ENCODE measurements around the gene NKD2.
"Not testable (repeated sequence)": the region's sequence is repeated elsewhere in the genome, so short reads cannot be mapped to it uniquely, and the experiment has no call there.

The NKD2 gene

GRCh38 chr5:1052641-1053390, 44.2 kb downstream of the NKD2 start:
- DNase-seq (ENCODE audit: extremely low spot score, insufficient read length, low read depth) (no peak), FAIRE-seq (no peak)

GRCh38 chr5:1053391-1054017, 44.9 kb downstream of the NKD2 start:
- DNase-seq (ENCODE audit: extremely low spot score, insufficient read length, low read depth) (no peak), FAIRE-seq (no peak)

GRCh38 chr5:1054018-1054798, 45.6 kb downstream of the NKD2 start:
- no peak for FAIRE-seq
- no peak for DNase-seq (ENCODE audit: extremely low spot score, insufficient read length, low read depth)

- FAIRE-seq (no peak), DNase-seq (ENCODE audit: extremely low spot score, insufficient read length, low read depth) (no peak)
Measured at GRCh38 chr5:1054799-1055775, 46.5 kb downstream of the NKD2 start.

GRCh38 chr5:1055896-1056610, 47.5 kb downstream of the NKD2 start:
- FAIRE-seq (no peak), DNase-seq (ENCODE audit: extremely low spot score, insufficient read length, low read depth) (no peak)

GRCh38 chr5:1056611-1057484, 48.2 kb downstream of the NKD2 start:
- no peak for FAIRE-seq
- no peak for DNase-seq (ENCODE audit: extremely low spot score, insufficient read length, low read depth)

GRCh38 chr5:1057485-1058082, 49.0 kb downstream of the NKD2 start:
- DNase-seq (ENCODE audit: extremely low spot score, insufficient read length, low read depth) = no peak
- FAIRE-seq = no peak

- FAIRE-seq = no peak
- DNase-seq (ENCODE audit: extremely low spot score, insufficient read length, low read depth) = no peak
Measured at GRCh38 chr5:1058083-1058945, 49.7 kb downstream of the NKD2 start.

GRCh38 chr5:1058988-1059883, 50.6 kb downstream of the NKD2 start:
- FAIRE-seq = no peak
- no peak for DNase-seq (ENCODE audit: extremely low spot score, insufficient read length, low read depth)

GRCh38 chr5:1059884-1060263, 51.3 kb downstream of the NKD2 start:
- FAIRE-seq (no peak), DNase-seq (ENCODE audit: extremely low spot score, insufficient read length, low read depth) (no peak)

GRCh38 chr5:1060535-1060981, 52.0 kb downstream of the NKD2 start:
- no peak for DNase-seq (ENCODE audit: extremely low spot score, insufficient read length, low read depth)
- no peak for FAIRE-seq

GRCh38 chr5:1061292-1061691, 52.7 kb downstream of the NKD2 start:
- not testable (repeated sequence) for FAIRE-seq; DNase-seq (ENCODE audit: extremely low spot score, insufficient read length, low read depth)

GRCh38 chr5:1061916-1062315, 53.3 kb downstream of the NKD2 start:
- FAIRE-seq (no peak), DNase-seq (ENCODE audit: extremely low spot score, insufficient read length, low read depth) (no peak)

- DNase-seq (ENCODE audit: extremely low spot score, insufficient read length, low read depth) (no peak), FAIRE-seq (no peak)
Measured at GRCh38 chr5:1062761-1063568, 54.4 kb downstream of the NKD2 start.

- no peak for FAIRE-seq
- DNase-seq (ENCODE audit: extremely low spot score, insufficient read length, low read depth) = no peak
Measured at GRCh38 chr5:1063661-1064382, 55.2 kb downstream of the NKD2 start.
